HG02852 (cell line): Measurements from ENCODE around the gene SNCB.
A peak's percentile ranks its signal among the peaks of the same experiment; 100 is the strongest.

Experiments used
- ATAC-seq: cut with Tn5 transposase; IDR thresholded peaks from one replicate; pipeline ENCODE4 v1.9.1; 2021; ENCODE audit warnings: mild to moderate bottlenecking, moderate library complexity; ENCODE audit not compliant: unreplicated experiment

Gene SNCB

GRCh38 chr5:176661676-176662075 lies 31.3 kb upstream of the SNCB start:
- ATAC-seq: no peak

DNA sequence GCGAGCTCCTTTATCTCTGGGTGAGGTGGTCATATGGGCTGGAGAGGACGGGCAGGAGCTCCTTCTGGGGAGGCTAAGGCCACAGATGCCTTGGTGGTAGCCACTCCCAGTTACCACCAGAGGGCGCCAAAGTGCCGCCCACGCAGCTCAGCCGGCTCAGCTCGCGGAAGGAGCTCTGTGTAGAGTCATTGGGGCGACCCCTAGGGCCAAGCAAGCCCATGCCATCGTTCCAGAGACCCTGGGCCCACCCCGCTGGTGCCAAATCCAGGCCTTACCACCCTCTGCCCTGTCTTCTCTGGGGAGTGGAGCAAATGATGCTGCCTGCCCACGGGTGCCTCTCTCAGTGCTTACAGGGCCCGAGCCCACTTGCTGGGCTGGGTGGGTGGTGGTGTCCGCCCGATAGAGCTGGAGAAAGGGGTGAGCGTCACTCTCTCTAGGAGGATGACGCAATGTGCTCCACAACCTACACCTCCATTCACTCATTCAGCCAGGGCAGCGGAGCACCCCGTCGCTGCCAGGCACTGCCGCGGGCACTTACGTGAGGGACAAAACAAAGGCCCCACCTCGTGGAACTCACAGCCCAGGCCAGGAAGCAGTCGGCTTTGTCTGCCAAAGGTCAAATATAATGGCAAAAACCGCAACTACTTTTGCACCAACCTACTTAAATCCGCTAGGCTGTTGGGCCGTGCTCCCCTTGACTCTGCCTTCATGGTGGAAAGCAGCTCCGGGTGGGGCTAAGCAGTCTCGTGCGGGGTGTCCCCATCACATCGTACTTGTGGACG lies 30.7 kb upstream of the SNCB start:
- ATAC-seq: peak; percentile 54

DNA sequence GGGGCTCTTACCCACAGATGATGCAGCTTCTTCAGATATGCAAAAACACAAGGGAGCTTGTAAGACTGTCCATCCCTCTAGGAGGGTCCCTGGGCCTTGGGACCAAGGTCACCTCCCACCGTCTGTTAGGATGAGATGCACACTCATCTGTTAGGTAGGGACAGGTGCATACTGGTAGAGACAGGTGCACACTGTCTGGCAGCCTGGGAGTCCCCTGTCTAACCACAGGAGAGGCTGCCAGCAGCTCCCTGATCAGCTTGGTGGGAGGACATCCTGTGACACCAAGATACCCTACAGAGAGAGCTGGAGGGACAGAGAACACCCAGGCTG lies 30.2 kb upstream of the SNCB start:
- peak; percentile 7 for ATAC-seq

DNA sequence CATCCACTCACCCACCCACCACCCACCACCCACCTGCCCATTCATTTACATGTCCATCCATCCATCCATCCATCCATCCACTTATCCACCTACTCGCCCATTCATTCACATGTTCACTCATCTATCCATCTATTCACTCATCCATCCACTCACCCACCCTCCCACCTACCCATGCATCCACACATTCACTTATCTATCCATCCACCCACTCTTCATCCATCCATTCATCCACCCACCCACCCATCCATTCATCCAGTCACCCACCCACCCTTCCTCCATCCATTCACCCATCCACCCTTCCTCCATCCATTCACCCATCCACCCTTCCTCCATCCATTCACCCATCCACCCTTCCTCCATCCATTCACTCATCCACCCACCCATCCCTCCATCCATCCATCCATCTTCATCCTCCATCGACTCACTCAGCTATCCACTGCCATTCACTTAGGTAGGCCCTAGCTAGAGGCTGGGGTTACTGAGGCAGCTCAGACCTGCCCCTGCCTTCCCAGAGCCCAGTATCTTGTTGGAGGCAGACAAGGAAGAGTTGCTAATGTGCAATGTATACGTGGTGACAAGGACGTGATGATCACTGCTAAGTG lies 29.6 kb upstream of the SNCB start:
- no peak for ATAC-seq

DNA sequence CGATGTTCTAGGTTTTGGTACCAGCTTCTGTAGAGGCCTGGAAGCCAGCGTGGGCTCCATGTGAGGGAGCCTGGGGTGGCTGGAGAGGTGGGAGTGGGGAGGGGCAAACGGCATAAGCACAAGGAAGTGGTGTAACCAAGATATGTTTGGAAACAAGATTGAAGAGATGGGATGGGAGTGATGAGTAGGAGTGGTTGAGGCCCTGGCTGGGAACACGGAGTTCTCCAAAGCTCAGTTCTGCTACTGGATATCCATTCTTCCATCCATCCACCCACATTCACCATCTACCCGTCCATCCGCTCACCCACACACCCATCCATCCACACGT lies 29.1 kb upstream of the SNCB start:
- ATAC-seq: no peak

GRCh38 chr5:176658817-176659511 lies 28.6 kb upstream of the SNCB start:
- peak; percentile 42 for ATAC-seq

GRCh38 chr5:176658007-176658599 lies 27.8 kb upstream of the SNCB start:
- ATAC-seq: peak; percentile 48

DNA sequence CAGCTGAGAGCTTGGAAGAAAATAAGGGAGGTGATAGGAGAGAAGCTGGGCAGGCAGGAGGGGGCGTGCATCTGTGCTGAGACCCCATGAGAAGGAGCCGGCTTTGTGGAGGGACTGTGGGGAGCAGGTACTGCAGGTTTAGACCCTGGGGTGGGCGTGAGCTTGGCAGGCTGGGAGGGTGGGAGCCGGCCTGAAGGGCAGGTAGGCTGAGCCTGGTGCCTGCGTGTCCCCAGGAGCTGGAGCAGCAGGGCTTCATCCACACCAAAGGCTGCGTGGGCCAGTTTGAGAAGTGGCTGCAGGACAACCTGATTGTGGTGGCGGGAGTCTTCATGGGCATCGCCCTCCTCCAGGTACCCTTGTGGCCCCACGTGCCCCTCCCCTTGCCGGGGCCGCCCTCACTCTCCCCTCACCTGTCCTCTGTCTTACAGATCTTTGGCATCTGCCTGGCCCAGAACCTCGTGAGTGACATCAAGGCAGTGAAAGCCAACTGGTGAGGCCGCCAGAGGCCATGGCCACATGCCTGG lies 26.2 kb upstream of the SNCB start:
- ATAC-seq: no peak

DNA sequence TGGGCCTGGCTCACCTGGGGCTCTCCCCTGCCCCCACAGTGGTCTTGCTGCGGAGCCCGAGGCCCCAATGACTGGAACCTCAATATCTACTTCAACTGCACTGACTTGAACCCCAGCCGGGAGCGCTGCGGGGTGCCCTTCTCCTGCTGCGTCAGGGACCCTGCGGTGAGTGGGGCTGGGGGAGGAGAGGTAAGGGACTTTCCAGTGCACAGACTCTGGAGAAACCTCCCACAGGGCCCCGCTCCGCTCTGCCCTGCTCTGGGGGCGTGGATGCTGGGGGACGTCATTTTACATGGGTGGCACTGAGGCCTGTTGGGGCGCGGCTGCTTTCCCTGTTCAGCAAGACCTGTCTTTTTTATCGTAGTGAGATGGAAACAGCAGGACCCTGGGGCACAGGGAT lies 24.5 kb upstream of the SNCB start:
- ATAC-seq: no peak

DNA sequence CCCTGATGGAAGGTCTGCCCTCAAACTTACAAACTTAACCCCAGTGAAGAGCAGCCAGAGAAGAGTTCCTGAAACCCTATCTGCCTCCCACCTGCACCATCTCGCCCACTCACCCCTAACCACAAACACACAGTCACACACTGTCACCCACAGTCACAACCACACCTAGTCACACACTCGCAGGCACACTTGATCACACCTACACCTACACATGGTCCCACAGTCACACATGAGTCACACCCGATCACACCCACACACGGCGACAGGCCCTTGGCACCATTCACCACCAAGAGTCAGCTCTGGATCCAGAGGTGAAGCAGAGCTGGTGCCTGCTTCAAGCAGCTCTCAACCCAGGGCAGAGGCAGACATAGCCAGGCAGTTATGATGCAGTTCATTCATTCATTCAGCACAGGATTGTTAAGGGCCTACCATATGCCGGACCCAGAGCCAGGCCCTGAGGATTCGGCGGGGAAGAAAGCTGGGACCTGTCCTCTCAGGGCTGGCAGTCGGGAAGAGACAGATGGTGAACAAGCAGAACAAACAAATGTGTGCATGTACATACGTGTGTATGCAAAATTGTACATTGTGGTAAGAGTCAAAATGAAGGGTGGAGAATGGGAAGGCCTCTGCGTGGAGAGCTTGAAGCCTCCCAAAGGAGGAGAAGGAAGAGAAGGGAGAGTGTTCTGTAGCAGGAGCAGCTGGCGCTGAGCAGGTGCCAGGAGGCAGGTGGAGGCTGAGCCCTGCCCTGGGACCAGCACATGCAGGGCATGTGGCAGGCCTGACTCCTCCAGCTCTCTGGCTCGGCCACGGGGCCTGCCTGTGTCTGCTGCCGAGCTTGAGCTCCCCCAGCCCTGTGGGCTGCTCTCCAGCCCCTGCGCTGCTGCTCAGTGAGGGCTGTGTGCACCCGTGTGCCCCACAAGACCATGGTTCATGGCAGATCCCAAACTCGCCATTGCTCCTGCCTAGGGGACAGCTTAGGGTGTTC lies 23.4 kb upstream of the SNCB start:
- ATAC-seq: no peak

GRCh38 chr5:176652136-176652535 lies 21.8 kb upstream of the SNCB start:
- ATAC-seq: no peak

- no peak for ATAC-seq
Measured at GRCh38 chr5:176651472-176651980, 21.2 kb upstream of the SNCB start.

GRCh38 chr5:176650354-176650884 lies 20.1 kb upstream of the SNCB start:
- ATAC-seq: no peak

- ATAC-seq: no peak
Measured at GRCh38 chr5:176648474-176649194, 18.3 kb upstream of the SNCB start.

DNA sequence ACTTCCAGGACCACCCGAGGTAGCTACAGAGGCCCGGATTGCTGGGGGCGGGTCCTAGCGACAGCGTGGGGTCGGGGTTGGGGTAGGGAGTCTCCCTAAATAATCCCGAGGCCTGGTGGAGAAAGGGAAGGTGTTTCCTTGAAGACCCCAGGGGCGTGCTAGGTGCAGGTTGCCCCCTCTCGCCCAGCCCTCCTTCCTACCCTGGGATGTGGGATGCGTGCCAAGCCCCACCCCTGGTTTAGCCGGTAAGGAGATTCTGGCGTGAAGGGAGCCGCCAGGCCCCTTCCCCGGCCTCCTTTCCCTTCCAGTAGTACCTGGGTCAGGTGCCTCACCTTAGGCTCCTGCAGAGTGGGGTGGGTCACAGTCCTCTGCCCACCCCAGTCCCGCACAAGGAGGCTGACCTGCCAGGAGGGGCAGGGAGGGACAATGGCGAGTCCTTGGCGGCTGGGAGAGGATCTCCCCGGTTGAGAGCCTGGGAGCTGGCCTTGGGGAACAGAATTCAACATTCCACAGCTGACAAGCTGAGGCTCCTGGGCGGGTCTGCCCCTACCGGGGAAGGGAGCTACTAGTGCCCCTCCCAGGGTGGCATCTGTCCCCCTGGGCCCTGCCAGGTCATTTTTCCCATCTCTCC lies 17.6 kb upstream of the SNCB start:
- ATAC-seq: no peak

GRCh38 chr5:176647030-176647842 lies 16.9 kb upstream of the SNCB start, which contains the start of gene TSPAN17:
TSS of gene TSPAN17 (plus strand) at chr5:176647484. CDS start at chr5:176647616, 132 bp downstream.
- peak; percentile 92 for ATAC-seq

GRCh38 chr5:176646707-176647029 lies 16.3 kb upstream of the SNCB start:
- ATAC-seq: peak; percentile 14

- no peak for ATAC-seq
Measured at GRCh38 chr5:176646049-176646706, 15.8 kb upstream of the SNCB start.
